Right lobe of liver (tissue), 4 donors: Measurements from ENCODE around the gene TEX261.

Experiments used
- POLR2A ChIP-seq: fragments of 450-650 bp; IDR thresholded peaks from one replicate; pipeline ENCODE4 v1.6.1; 2017; ENCODE audit warnings: antibody characterized with exemption, mild to moderate bottlenecking
- TF ChIP-seq, protein P1 (sequence below), 4 donors: fragments of 200-600 bp in 3 of 4; fragments of 450-650 bp in 1 of 4; IDR thresholded peaks; one replicate each; pipeline versions ENCODE4 v1.5.1 to v1.8.0; 2016 to 2022; ENCODE audit warnings: antibody characterized with exemption in 4 of 4, mild to moderate bottlenecking in 2 of 4
- donor health status: DM: no; HTN: no; CAD: no.
- donor health status: DM: no; HTN: no; CAD: no.
- donor health status: DM: no; HTN: yes; CAD: no.

DNA sequence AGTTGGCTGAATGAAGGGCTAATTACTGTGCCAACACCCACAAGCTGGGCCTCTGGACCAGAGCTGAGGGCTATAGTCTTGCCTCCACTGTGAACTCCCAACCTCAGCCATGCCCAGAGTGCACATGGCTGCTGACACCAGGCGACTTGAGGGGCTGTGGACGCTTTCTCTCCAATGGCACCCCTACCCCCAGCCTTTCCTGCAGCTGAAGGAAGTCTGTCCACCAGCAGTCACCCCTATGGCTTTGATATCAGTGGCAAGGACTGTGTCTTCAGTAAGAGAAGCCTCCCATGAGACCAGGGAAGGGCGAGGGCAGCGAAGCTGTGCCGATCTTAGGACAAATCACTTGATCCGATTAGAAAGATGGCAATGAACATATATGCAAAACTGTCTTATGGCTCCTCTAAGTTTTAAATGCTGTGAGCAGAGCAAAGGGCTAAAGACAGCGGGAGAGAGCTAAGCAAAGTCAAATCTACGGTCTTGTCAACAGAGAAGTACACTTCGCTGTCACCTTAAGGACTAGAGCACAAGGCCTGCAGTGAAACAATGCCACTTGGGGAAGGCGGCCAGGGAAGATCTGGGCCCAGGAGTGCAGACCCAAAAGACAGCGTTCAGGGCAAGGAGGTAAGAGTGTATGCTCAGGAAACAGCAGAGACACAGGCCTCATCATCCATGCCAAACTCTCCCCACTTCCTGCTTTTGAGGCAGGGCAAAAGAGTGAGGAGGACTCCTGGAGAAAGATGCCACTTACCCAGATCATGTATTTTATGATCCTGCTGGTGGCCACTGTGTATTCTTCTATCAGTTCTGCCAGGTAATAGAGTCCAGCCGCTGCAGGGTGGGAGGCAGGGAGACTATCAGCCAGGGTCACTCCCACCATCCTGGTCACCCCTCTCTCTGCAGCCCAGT lies 1.5 kb downstream of the TEX261 start:
- TF ChIP-seq, protein P1, sequence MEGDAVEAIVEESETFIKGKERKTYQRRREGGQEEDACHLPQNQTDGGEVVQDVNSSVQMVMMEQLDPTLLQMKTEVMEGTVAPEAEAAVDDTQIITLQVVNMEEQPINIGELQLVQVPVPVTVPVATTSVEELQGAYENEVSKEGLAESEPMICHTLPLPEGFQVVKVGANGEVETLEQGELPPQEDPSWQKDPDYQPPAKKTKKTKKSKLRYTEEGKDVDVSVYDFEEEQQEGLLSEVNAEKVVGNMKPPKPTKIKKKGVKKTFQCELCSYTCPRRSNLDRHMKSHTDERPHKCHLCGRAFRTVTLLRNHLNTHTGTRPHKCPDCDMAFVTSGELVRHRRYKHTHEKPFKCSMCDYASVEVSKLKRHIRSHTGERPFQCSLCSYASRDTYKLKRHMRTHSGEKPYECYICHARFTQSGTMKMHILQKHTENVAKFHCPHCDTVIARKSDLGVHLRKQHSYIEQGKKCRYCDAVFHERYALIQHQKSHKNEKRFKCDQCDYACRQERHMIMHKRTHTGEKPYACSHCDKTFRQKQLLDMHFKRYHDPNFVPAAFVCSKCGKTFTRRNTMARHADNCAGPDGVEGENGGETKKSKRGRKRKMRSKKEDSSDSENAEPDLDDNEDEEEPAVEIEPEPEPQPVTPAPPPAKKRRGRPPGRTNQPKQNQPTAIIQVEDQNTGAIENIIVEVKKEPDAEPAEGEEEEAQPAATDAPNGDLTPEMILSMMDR (IDR thresholded peaks at IDR 0.05), result no peak
- TF ChIP-seq POLR2A, result no peak
